Pancreas (tissue), 10 donors: ENCODE data around the gene NCF2. TPM values are rescaled to one million over a fixed set of nuclear protein-coding genes. Genes with fewer than 3 reads are reported as not detected.

ENCODE experiments used
- ATAC-seq, 4 donors: fragments of 200-7000 bp; cut with Tn5 transposase; one replicate each; pipeline versions ENCODE4 v1.8.0 to v1.9.1; 2020; ENCODE audit warnings: mild to moderate bottlenecking in 4 of 4, moderate library complexity in 4 of 4
- DNase-seq, 6 donors: peaks; one replicate each; pipeline ENCODE4 v3.0.0-alpha.2; 2020
- FAIRE-seq: peaks from 2 replicates; lab custom pipeline; 2012; peaks lifted over from hg19 to GRCh38; lab: Jason Lieb, UNC
- H3K27ac ChIP-seq, 4 donors: fragments of 200-600 bp; sonication (generic); 1 replicate in 3 of 4; 2 replicates in 1 of 4; pipeline versions ENCODE4 v1.5.0 to v1.8.0; 2020
- H3K27me3 ChIP-seq, 4 donors: fragments of 200-600 bp; one replicate each; pipeline ENCODE4 v1.8.0; 2021
- H3K36me3 ChIP-seq, 3 donors: fragments of 200-600 bp; sonication (generic) in 1 of 3; one replicate each; pipeline versions ENCODE4 v1.5.0 to v1.8.0; 2020 to 2021
- H3K4me1 ChIP-seq, 3 donors: fragments of 200-600 bp; one replicate each; pipeline ENCODE4 v1.8.0; 2021
- H3K4me3 ChIP-seq, 4 donors: fragments of 200-600 bp; sonication (generic) in 2 of 4; one replicate each; pipeline versions ENCODE4 v1.5.0 to v1.8.0; 2020 to 2021
- H3K9me3 ChIP-seq, 4 donors: fragments of 200-600 bp; one replicate each; pipeline ENCODE4 v1.8.0; 2021
- whole genome bisulfite sequencing, 2 donors: extraction: QIAGEN DNeasy Blood & Tissue Kit; methylation state at CpG; one replicate each; pipeline ENCODE4 v1.1.7; 2013; 5-methylcytosine and 5-hydroxymethylcytosine counted together
- intact Hi-C, 3 donors: fragments of 100-400 bp; cut with DNase I; formaldehyde crosslinking; loops; one replicate each; pipeline versions ENCODE4 v1.11.1 to v1.14.2; 2022
- polyA plus RNA-seq, 2 donors: library from polyadenylated mRNA; stranded (reverse); fragments of 200-250 nt; gene quantifications; one replicate each; pipeline ENCODE4 v1.2.3, GENCODE V29; 2013
- total RNA-seq, 6 donors: library from RNA; stranded (reverse); fragmentation: NEBNext Ultra II Directional in 4 of 6; extraction: Animal tissue kit (Norgen Biotek cat#: 25700) in 4 of 6; gene quantifications; one replicate each; pipeline versions ENCODE4 v1.2.1 to v1.2.4, GENCODE V29; 2021 to 2023
- TF ChIP-seq, protein P1 (sequence below), 4 donors: fragments of 200-600 bp; sonication (generic) in 3 of 4; IDR thresholded peaks; one replicate each; pipeline versions ENCODE4 v1.5.0 to v1.8.0; 2021; ENCODE audit warnings: antibody characterized with exemption in 4 of 4
- donor health status: healthy with polysubstance abuse.
- donor health status: DM: no; HTN: no; CAD: no; lungs with moderate emphysema.
- donor health status: DM: no; HTN: no; CAD: no.
- donor health status: control.
- donor health status: control.
- donor health status: Bipolar disorder and iron deficiency.
- donor health status: DM: yes; HTN: yes; CAD: no.
- donor health status: DM: no; HTN: no; CAD: no.
- donor health status: DM: no; HTN: no; CAD: no.
- donor health status: DM: yes; HTN: yes; CAD: no.

NCF2 gene
- total and polyA plus RNA-seq, 8 donors: 0.65 to 24.5 (median 2.1) TPM

GRCh38 chr1:183635606-183636333, 45.5 kb upstream of the NCF2 start, which contains the start of gene ARPC5:
ARPC5 (minus strand) TSS chr1:183635783; CDS start chr1:183635659, 124 bp downstream.
- Histone ChIP-seq H3K27ac (peak within 1 kb of the TSS; percentile 69 to 91 (median 82)), H3K9me3 (no peaks in the 10 kb centered on the region), H3K4me3 (peak within 1 kb of the TSS; percentile 75 to 83 (median 80)), H3K27me3 (no peaks in the 10 kb centered on the region), H3K36me3 (no peaks in the 10 kb centered on the region), H3K4me1 (peaks cover 9 to 33% (median 16%) of the 10 kb centered on the region in 3 donors)
- peak; percentile 92 to 97 (median 95) for ATAC-seq
- TF ChIP-seq, protein P1, sequence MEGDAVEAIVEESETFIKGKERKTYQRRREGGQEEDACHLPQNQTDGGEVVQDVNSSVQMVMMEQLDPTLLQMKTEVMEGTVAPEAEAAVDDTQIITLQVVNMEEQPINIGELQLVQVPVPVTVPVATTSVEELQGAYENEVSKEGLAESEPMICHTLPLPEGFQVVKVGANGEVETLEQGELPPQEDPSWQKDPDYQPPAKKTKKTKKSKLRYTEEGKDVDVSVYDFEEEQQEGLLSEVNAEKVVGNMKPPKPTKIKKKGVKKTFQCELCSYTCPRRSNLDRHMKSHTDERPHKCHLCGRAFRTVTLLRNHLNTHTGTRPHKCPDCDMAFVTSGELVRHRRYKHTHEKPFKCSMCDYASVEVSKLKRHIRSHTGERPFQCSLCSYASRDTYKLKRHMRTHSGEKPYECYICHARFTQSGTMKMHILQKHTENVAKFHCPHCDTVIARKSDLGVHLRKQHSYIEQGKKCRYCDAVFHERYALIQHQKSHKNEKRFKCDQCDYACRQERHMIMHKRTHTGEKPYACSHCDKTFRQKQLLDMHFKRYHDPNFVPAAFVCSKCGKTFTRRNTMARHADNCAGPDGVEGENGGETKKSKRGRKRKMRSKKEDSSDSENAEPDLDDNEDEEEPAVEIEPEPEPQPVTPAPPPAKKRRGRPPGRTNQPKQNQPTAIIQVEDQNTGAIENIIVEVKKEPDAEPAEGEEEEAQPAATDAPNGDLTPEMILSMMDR (IDR thresholded peaks at IDR 0.05): no peak
- DNase-seq: peak; percentile 95 to 98 (median 97)
- intact Hi-C loops: no loop called here
- no peak for FAIRE-seq
- WGBS, 2 donors: 0 to 1% methylated on average over 63 to 65 of the region's 65 CpGs

DNA sequence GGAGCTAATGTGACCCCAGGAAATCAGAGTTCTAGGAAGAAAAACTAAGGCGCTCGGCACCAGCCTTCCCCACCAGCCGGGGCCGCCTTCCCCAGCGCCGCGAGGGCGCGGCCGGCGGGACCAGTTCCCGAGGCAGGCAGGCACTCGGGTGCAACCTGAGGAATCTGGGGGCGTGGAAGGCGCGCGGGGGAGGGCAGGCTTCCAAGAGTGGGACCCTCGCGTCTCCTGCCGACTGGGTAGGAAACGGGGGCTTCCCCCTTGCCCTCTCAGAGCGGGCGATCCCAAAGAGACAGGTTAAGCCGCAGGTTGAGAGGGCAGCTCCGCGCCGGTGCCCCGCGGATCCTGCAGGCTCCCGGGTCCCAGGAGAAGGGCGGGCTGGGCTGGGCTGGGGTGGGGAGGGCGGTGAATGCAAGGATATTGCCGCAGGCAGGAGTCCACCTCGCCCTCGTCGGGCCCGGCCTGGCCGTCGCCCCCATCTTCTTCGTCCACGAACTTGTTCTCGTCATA, 44.9 kb upstream of the NCF2 start:
- intact Hi-C loops: no loop called here
- Histone ChIP-seq H3K27ac (peak overlapping the region; percentile 69 to 91 (median 82)), H3K27me3 (no peaks in the 10 kb centered on the region), H3K4me1 (peaks cover 9 to 33% (median 16%) of the 10 kb centered on the region in 3 donors), H3K4me3 (peak overlapping the region; percentile 75 to 83 (median 80)), H3K9me3 (no peaks in the 10 kb centered on the region), H3K36me3 (no peaks in the 10 kb centered on the region)
- FAIRE-seq: no peak
- TF ChIP-seq, protein P1 (IDR thresholded peaks at IDR 0.05): no peak
- DNase-seq: peak; percentile 22 to 82 (median 56)
- peak; percentile 51 to 66 (median 56) for ATAC-seq
- 0 to 1% methylated on average over 33 to 42 of the region's 42 CpGs for WGBS, 2 donors

- intact Hi-C loops: no loop called here
- DNase-seq: no peak
- no peak for FAIRE-seq
- WGBS, 2 donors: 2% methylated on average over 10 of the region's 10 CpGs
- Histone ChIP-seq H3K4me3 (peak overlapping the region; percentile 75 to 83 (median 80)), H3K9me3 (no peaks in the 10 kb centered on the region), H3K27me3 (no peaks in the 10 kb centered on the region), H3K27ac (peak overlapping the region; percentile 69 to 91 (median 82)), H3K36me3 (no peaks in the 10 kb centered on the region), H3K4me1 (peaks cover 9 to 33% (median 16%) of the 10 kb centered on the region in 3 donors)
- TF ChIP-seq, protein P1 (IDR thresholded peaks at IDR 0.05): no peak
- ATAC-seq: no peak
Measured at GRCh38 chr1:183634429-183635065, 44.3 kb upstream of the NCF2 start.

DNA sequence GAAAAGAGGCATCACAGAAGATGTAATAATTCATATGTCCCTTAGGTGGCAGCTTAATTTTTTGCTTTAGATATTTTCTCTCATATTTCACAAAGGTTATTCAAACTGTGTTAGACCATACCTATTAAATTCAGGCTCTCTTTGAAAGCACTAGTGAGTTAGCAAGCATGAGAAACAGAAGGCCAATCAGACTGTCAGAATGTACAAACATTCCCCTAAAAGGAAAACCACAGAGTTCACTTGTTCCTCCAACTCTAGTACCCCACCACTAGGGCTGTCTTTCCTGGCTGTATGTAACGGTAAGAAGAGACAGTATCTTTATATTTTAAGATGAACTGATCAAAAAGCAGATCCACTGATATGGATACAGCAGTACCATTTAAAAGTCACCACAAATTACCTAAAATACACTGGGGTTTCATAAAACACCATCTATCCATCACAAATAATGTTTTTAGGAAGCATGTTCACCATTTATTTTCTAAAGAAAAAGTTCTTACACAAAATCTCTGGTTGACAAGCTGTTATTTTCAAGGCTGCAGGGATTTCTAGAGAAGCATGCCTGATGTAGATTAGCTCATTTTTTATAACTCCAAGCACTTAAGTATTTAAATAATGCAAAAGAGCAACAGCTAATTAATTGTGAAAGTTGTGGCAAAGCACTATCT, 43.6 kb upstream of the NCF2 start:
- Histone ChIP-seq H3K4me3 (peak overlapping the region in 2 of 4 donors; percentile 79 to 82), H3K4me1 (peaks cover 9 to 33% (median 16%) of the 10 kb centered on the region in 3 donors), H3K27ac (peak overlapping the region in 2 of 4 donors; percentile 89 to 91), H3K36me3 (peaks cover 0 to 5% (median 4%) of the 10 kb centered on the region in 3 donors), H3K27me3 (no peaks in the 10 kb centered on the region), H3K9me3 (no peaks in the 10 kb centered on the region)
- ATAC-seq: peak in 1 of 4 donors; percentile 4
- DNase-seq: no peak
- intact Hi-C loops: no loop called here
- WGBS, 2 donors: 0% methylated on average over 1 of the region's 1 CpG
- TF ChIP-seq, protein P1 (IDR thresholded peaks at IDR 0.05): peak in 2 of 4 donors; percentile 36 to 45
- FAIRE-seq: peak; percentile 17
